Measurements from ENCODE around the gene CPED1. TPM values are rescaled to one million over a fixed set of nuclear protein-coding genes. Genes with fewer than 3 reads are reported as not detected.

Gene CPED1
- total and polyA plus RNA-seq, 2 donors (not counting 1 experiment from before 2014, with no cell fraction given), result 70.2 to 196 TPM

GRCh38 chr7:120985130-120985758 lies 3.3 kb upstream of the CPED1 start:
- H2AFZ ChIP-seq (ENCODE audit: low read length), result no peak overlapping the region
- H3K27ac ChIP-seq (ENCODE audit: insufficient read depth, low read length), result no peak overlapping the region
- H3K9me3 ChIP-seq (ENCODE audit: control insufficient read depth, insufficient read depth, low read depth, low read length), result no peaks in the 10 kb centered on the region
- peaks cover 4% of the 10 kb centered on the region for H3K4me1 ChIP-seq (ENCODE audit: control insufficient read depth, extremely low read depth, insufficient read depth, low read length)
- no peak overlapping the region for H3K4me2 ChIP-seq (ENCODE audit: extremely low read depth, insufficient read depth, low read length)
- peaks cover 13% of the 10 kb centered on the region for H3K79me2 ChIP-seq (ENCODE audit: control insufficient read depth, insufficient read depth, low read length)
- H3K4me3 ChIP-seq (replicated peaks in 1 of 4; ENCODE audit: control extremely low read depth in 1 of 4, insufficient read depth in 1 of 4, low read depth in 3 of 4, low read length in 4 of 4), result no peak overlapping the region
- H3K36me3 ChIP-seq (ENCODE audit: control insufficient read depth, insufficient read depth, low read length), result no peaks in the 10 kb centered on the region
- no peak for TF ChIP-seq EZH2 (IDR thresholded peaks at IDR 0.05; ENCODE audit: low read length, missing control alignments)
- TF ChIP-seq, protein P1, sequence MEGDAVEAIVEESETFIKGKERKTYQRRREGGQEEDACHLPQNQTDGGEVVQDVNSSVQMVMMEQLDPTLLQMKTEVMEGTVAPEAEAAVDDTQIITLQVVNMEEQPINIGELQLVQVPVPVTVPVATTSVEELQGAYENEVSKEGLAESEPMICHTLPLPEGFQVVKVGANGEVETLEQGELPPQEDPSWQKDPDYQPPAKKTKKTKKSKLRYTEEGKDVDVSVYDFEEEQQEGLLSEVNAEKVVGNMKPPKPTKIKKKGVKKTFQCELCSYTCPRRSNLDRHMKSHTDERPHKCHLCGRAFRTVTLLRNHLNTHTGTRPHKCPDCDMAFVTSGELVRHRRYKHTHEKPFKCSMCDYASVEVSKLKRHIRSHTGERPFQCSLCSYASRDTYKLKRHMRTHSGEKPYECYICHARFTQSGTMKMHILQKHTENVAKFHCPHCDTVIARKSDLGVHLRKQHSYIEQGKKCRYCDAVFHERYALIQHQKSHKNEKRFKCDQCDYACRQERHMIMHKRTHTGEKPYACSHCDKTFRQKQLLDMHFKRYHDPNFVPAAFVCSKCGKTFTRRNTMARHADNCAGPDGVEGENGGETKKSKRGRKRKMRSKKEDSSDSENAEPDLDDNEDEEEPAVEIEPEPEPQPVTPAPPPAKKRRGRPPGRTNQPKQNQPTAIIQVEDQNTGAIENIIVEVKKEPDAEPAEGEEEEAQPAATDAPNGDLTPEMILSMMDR (conservative IDR thresholded peaks at IDR 0.05 in 1 of 2, IDR thresholded peaks at IDR 0.05 in 1 of 2; ENCODE audit: low read depth in 1 of 2, low read length in 2 of 2), result no peak
- no peaks in the 10 kb centered on the region for H4K20me1 ChIP-seq (ENCODE audit: control insufficient read depth, extremely low read depth, insufficient read depth, low read length)
- H3K9ac ChIP-seq (ENCODE audit: insufficient read depth, low read length), result no peak overlapping the region
- no peaks in the 10 kb centered on the region for H3K27me3 ChIP-seq (ENCODE audit: control insufficient read depth, insufficient read depth, low read length)
- DNase-seq (ENCODE audit: low read depth in 2 of 2), result no peak

DNA sequence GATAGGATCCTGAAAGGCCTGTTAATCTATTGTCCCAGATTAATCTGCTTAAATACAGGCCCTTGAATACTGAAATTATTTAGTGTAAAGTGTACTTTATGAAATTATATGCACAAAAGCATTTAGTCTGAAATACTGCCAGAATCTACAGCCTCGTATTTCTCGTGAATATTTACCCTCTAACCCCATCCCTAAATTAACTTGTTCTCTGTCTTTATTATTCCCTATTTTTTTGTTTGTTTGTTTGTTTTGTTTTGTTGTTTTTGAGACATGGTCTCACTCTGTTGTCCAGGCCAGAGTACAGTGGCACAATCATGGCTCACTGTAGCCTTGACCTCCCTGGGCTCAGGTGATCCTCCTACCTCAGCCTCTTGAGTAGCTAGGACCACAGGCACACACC lies 2.7 kb upstream of the CPED1 start:
- no peak for DNase-seq (ENCODE audit: low read depth in 2 of 2)
- Histone ChIP-seq H3K4me2 (ENCODE audit: extremely low read depth, insufficient read depth, low read length) (no peak overlapping the region), H3K4me1 (ENCODE audit: control insufficient read depth, extremely low read depth, insufficient read depth, low read length) (peaks cover 4% of the 10 kb centered on the region), H3K79me2 (ENCODE audit: control insufficient read depth, insufficient read depth, low read length) (peaks cover 19% of the 10 kb centered on the region), H4K20me1 (ENCODE audit: control insufficient read depth, extremely low read depth, insufficient read depth, low read length) (no peaks in the 10 kb centered on the region), H3K27me3 (ENCODE audit: control insufficient read depth, insufficient read depth, low read length) (no peaks in the 10 kb centered on the region), H3K4me3 (replicated peaks in 1 of 4; ENCODE audit: control extremely low read depth in 1 of 4, insufficient read depth in 1 of 4, low read depth in 3 of 4, low read length in 4 of 4) (no peak overlapping the region), H2AFZ (ENCODE audit: low read length) (no peak overlapping the region), H3K36me3 (ENCODE audit: control insufficient read depth, insufficient read depth, low read length) (no peaks in the 10 kb centered on the region), H3K9me3 (ENCODE audit: control insufficient read depth, insufficient read depth, low read depth, low read length) (no peaks in the 10 kb centered on the region), H3K9ac (ENCODE audit: insufficient read depth, low read length) (no peak overlapping the region), H3K27ac (ENCODE audit: insufficient read depth, low read length) (no peak overlapping the region)
- no peak for TF ChIP-seq EZH2 (IDR thresholded peaks at IDR 0.05; ENCODE audit: low read length, missing control alignments)
- TF ChIP-seq, protein P1 (conservative IDR thresholded peaks at IDR 0.05 in 1 of 2, IDR thresholded peaks at IDR 0.05 in 1 of 2; ENCODE audit: low read depth in 1 of 2, low read length in 2 of 2), result no peak

GRCh38 chr7:120986650-120987049 lies 1.9 kb upstream of the CPED1 start:
- Histone ChIP-seq H3K9ac (ENCODE audit: insufficient read depth, low read length) (no peak overlapping the region), H3K27ac (ENCODE audit: insufficient read depth, low read length) (no peak overlapping the region), H3K36me3 (ENCODE audit: control insufficient read depth, insufficient read depth, low read length) (no peaks in the 10 kb centered on the region), H3K27me3 (ENCODE audit: control insufficient read depth, insufficient read depth, low read length) (no peaks in the 10 kb centered on the region), H3K4me2 (ENCODE audit: extremely low read depth, insufficient read depth, low read length) (no peak overlapping the region), H2AFZ (ENCODE audit: low read length) (no peak overlapping the region), H3K4me1 (ENCODE audit: control insufficient read depth, extremely low read depth, insufficient read depth, low read length) (peaks cover 3% of the 10 kb centered on the region), H3K79me2 (ENCODE audit: control insufficient read depth, insufficient read depth, low read length) (peaks cover 25% of the 10 kb centered on the region), H4K20me1 (ENCODE audit: control insufficient read depth, extremely low read depth, insufficient read depth, low read length) (no peaks in the 10 kb centered on the region), H3K4me3 (replicated peaks in 1 of 4; ENCODE audit: control extremely low read depth in 1 of 4, insufficient read depth in 1 of 4, low read depth in 3 of 4, low read length in 4 of 4) (no peak overlapping the region), H3K9me3 (ENCODE audit: control insufficient read depth, insufficient read depth, low read depth, low read length) (no peaks in the 10 kb centered on the region)
- TF ChIP-seq, protein P1 (conservative IDR thresholded peaks at IDR 0.05 in 1 of 2, IDR thresholded peaks at IDR 0.05 in 1 of 2; ENCODE audit: low read depth in 1 of 2, low read length in 2 of 2), result no peak
- TF ChIP-seq EZH2 (IDR thresholded peaks at IDR 0.05; ENCODE audit: low read length, missing control alignments), result no peak
- no peak for DNase-seq (ENCODE audit: low read depth in 2 of 2)

All from fibroblast of lung (primary cell).